ENCODE results near the gene DSEL. TPM values are rescaled to one million over a fixed set of nuclear protein-coding genes. Genes with fewer than 3 reads are reported as not detected.

DSEL gene
- total and polyA plus RNA-seq, 3 experiments from 2014 or later: 0.24 to 1.1 (median 0.46) TPM

DNA sequence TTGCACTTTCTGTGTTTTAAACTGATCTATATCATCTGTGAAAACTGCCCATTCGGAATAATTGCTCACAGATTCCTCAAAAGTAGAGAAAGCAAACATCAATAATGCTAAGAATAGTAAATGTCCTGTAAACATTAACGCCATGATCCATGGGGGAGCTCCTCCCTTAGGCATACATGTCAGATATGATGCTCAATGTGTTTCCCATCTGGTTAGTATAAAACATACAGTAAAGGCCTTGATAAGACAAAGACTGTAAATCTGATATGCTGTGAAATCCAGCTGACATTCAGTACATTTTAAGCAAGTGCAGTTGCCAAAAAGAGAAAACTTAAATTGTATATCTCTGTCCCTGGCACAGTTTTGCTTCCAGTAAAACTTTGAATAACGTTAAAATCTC is 2.1 kb downstream of the DSEL start:
- H3K4me3 Mint-ChIP-seq: peak overlapping the region in 3 of 7 donors; percentile 66 to 88 (median 88)

DNA sequence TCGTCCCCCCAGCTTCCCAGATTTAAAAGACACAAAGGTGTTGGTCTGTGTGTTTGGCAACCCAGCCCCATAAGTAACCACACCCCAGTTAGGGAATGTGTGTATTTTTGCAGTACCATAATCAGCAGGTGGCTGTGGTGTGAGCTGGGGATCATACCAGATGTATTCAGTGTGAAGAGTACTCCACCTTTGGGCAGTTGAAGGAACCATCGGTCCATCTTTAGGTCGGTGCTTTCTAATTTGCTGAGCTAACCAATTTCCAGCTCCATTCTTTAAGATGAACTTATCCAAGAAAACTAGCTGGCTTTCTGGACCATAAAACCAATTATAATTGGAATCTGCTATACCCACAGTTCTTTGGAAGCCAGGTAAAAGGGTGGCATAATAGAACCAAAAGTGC is 3.2 kb downstream of the DSEL start:
- ChIA-PET POLR2A (no interaction called here), CTCF (interaction anchor here (1.5 kb wide), 1 partner anchor 296 kb away, joined by 3 read pairs; no protein-coding TSS in a partner anchor)
- H3K27ac Mint-ChIP-seq: no peak overlapping the region
- H3K4me3 Mint-ChIP-seq: peak overlapping the region in 1 of 7 donors; percentile 9
- no peaks in the 10 kb centered on the region for H3K27me3 ChIP-seq (ENCODE audit: insufficient read depth, low read length, poor library complexity, severe bottlenecking)
- H3K4me1 Mint-ChIP-seq: peaks cover 23 to 44% (median 28%) of the 10 kb centered on the region in 3 donors
- H3K4me1 ChIP-seq (ENCODE audit: insufficient read depth, low read length): peaks cover 13% of the 10 kb centered on the region
- peaks cover 0 to 3% of the 10 kb centered on the region in 2 donors for H3K27me3 Mint-ChIP-seq
- peaks cover 0 to 3% (median 0%) of the 10 kb centered on the region in 5 donors for H3K9me3 Mint-ChIP-seq
- peaks cover 0 to 4% (median 0%) of the 10 kb centered on the region in 3 donors for H3K36me3 Mint-ChIP-seq
- no peak overlapping the region for H3K27ac ChIP-seq (ENCODE audit: low read depth, low read length)
- no peak overlapping the region for H3K4me3 ChIP-seq (ENCODE audit: low read length)
- no peaks in the 10 kb centered on the region for H3K9me3 ChIP-seq (ENCODE audit: low read length)
- no peaks in the 10 kb centered on the region for H3K36me3 ChIP-seq (ENCODE audit: insufficient read depth, low read length)
- no peak for DNase-seq

More for the DNA sequence above, 2.1 kb downstream of the DSEL start:
- Histone ChIP-seq H3K27me3 (ENCODE audit: insufficient read depth, low read length, poor library complexity, severe bottlenecking) (no peaks in the 10 kb centered on the region), H3K27ac (ENCODE audit: low read depth, low read length) (no peak overlapping the region), H3K4me3 (ENCODE audit: low read length) (no peak overlapping the region), H3K36me3 (ENCODE audit: insufficient read depth, low read length) (no peaks in the 10 kb centered on the region), H3K9me3 (ENCODE audit: low read length) (no peaks in the 10 kb centered on the region), H3K4me1 (ENCODE audit: insufficient read depth, low read length) (peaks cover 15% of the 10 kb centered on the region)
- peak overlapping the region in 1 of 8 donors; percentile 32 for H3K27ac Mint-ChIP-seq
- peaks cover 0 to 4% (median 0%) of the 10 kb centered on the region in 3 donors for H3K36me3 Mint-ChIP-seq
- peaks cover 0 to 5% of the 10 kb centered on the region in 2 donors for H3K27me3 Mint-ChIP-seq
- peaks cover 0 to 3% (median 0%) of the 10 kb centered on the region in 5 donors for H3K9me3 Mint-ChIP-seq
- H3K4me1 Mint-ChIP-seq: peaks cover 25 to 45% (median 28%) of the 10 kb centered on the region in 3 donors
- ChIA-PET CTCF (interaction anchor here (0.6 to 1.5 kb wide), 2 partner anchors 296 to 1146 kb away, joined by 3 read pairs; no protein-coding TSS in a partner anchor), POLR2A (no interaction called here)
- no peak for DNase-seq

DNA sequence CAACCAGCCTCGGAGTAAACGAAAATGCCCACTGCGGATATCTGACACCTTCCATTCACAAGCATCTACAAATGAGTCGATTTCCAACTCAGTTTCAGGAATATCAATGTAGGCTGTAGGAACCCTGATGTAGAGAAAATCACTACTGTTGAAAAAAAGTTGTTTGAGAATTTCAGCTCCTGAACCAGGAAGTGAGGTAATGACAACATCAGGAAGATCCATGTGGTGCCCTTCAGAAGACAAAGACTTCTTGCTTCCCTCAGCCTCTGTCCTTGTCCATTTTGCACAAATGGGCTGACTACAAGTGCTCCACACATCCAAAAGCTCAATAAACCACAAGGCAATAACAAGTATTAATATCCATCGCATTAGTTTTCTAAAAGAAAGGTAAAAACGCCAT is 4.7 kb downstream of the DSEL start:
- ChIA-PET CTCF (no interaction called here), POLR2A (no interaction called here)
- Mint-ChIP-seq H3K4me1 (peaks cover 10 to 29% (median 15%) of the 10 kb centered on the region in 3 donors), H3K27ac (no peak overlapping the region), H3K9me3 (peaks cover 0 to under 1% (median 0%) of the 10 kb centered on the region in 5 donors), H3K4me3 (no peak overlapping the region), H3K27me3 (no peaks in the 10 kb centered on the region), H3K36me3 (peaks cover 0 to 3% (median 0%) of the 10 kb centered on the region in 3 donors)
- no peak overlapping the region for H3K27ac ChIP-seq (ENCODE audit: low read depth, low read length)
- no peak for DNase-seq
- no peaks in the 10 kb centered on the region for H3K4me1 ChIP-seq (ENCODE audit: insufficient read depth, low read length)
- no peaks in the 10 kb centered on the region for H3K27me3 ChIP-seq (ENCODE audit: insufficient read depth, low read length, poor library complexity, severe bottlenecking)
- H3K36me3 ChIP-seq (ENCODE audit: insufficient read depth, low read length): no peaks in the 10 kb centered on the region
- H3K4me3 ChIP-seq (ENCODE audit: low read length): no peak overlapping the region
- no peaks in the 10 kb centered on the region for H3K9me3 ChIP-seq (ENCODE audit: low read length)

DNA sequence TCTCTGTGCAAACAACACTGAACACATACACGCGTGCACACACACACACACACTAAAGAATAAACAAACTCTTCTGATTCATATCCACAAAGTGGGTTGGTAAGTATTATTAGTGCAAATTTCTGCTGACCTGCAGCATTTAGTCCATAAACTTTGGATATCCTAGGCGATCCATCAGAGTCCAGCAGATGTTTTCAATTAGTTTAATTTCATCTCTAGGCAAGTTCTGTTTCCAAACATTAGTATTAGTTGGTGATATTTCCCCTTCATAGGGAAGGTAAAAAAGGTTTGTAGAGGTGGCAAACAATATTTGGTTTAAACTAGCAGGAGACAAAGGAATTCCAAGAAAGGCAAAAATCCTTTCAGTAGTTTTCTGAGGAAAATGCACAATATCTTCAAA is 5.7 kb downstream of the DSEL start:
- no peak for DNase-seq
- no peaks in the 10 kb centered on the region for H3K9me3 ChIP-seq (ENCODE audit: low read length)
- no peak overlapping the region for H3K4me3 Mint-ChIP-seq
- CTCF ChIA-PET: no interaction called here
- no peaks in the 10 kb centered on the region for H3K36me3 Mint-ChIP-seq
- no peaks in the 10 kb centered on the region for H3K9me3 Mint-ChIP-seq
- no peaks in the 10 kb centered on the region for H3K27me3 ChIP-seq (ENCODE audit: insufficient read depth, low read length, poor library complexity, severe bottlenecking)
- POLR2A ChIA-PET: no interaction called here
- no peak overlapping the region for H3K27ac Mint-ChIP-seq
- no peak overlapping the region for H3K27ac ChIP-seq (ENCODE audit: low read depth, low read length)
- H3K4me3 ChIP-seq (ENCODE audit: low read length): no peak overlapping the region
- no peaks in the 10 kb centered on the region for H3K27me3 Mint-ChIP-seq
- H3K4me1 Mint-ChIP-seq: peaks cover 8 to 24% (median 13%) of the 10 kb centered on the region in 3 donors
- no peaks in the 10 kb centered on the region for H3K4me1 ChIP-seq (ENCODE audit: insufficient read depth, low read length)
- H3K36me3 ChIP-seq (ENCODE audit: insufficient read depth, low read length): no peaks in the 10 kb centered on the region

DNA sequence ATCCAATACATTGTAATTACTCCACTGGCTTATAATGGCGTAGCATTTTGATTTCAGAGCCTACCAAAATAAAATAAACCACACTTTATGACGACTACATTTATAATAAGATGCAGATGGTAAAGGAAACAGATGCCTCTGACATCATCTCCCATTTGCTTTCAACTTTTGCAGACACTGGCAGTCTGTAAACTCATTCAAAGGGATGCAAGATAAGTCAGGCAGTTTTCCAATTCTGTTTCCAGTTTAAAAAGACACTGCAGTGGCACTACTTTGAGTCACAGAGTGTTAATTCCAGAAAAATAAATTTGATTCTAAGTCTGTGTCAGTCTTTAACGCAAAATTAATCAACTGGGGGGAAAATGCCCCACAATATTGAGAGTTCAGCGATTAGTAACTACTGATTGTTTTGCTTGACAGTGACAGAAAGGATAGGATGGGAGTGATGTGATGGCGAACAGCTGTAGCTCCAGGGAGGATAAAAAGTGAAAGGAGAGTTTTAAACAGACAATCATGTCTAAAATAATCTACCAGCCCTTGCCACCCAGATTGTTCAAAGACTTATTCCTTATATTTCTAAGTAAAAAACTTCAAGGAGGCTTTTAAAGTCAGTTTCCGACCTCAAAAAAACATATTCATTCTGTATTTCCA is 6.7 kb downstream of the DSEL start:
- Mint-ChIP-seq H3K27ac (no peak overlapping the region), H3K4me1 (peaks cover 0 to 15% (median 5%) of the 10 kb centered on the region in 3 donors), H3K27me3 (no peaks in the 10 kb centered on the region), H3K36me3 (no peaks in the 10 kb centered on the region), H3K4me3 (no peak overlapping the region), H3K9me3 (no peaks in the 10 kb centered on the region)
- no peak for DNase-seq
- ChIA-PET POLR2A (no interaction called here), CTCF (no interaction called here)
- Histone ChIP-seq H3K4me1 (ENCODE audit: insufficient read depth, low read length) (no peaks in the 10 kb centered on the region), H3K9me3 (ENCODE audit: low read length) (no peaks in the 10 kb centered on the region), H3K4me3 (ENCODE audit: low read length) (no peak overlapping the region), H3K36me3 (ENCODE audit: insufficient read depth, low read length) (no peaks in the 10 kb centered on the region), H3K27me3 (ENCODE audit: insufficient read depth, low read length, poor library complexity, severe bottlenecking) (no peaks in the 10 kb centered on the region), H3K27ac (ENCODE audit: low read depth, low read length) (no peak overlapping the region)

DNA sequence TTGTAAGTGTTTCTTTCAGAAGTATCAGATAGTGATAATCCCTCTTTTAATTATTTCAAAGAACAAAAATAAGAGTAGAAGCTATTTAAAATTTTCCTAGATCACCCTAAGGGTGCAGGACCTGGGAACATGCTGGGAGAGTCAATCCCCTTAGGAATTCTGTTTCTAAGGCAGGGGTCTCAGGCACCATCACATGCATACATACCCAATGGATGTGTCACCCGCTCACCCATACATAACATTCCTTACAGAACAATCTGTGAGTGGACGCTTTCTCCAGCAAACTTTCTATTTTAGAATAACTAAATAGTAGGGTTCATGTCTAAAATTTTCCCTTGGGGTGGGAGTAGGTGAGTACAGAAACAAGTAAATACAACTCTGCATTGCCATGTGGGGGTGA is 8.4 kb downstream of the DSEL start:
- no peak for DNase-seq
- no peaks in the 10 kb centered on the region for H3K36me3 ChIP-seq (ENCODE audit: insufficient read depth, low read length)
- H3K9me3 ChIP-seq (ENCODE audit: low read length): no peaks in the 10 kb centered on the region
- ChIA-PET POLR2A (no interaction called here), CTCF (no interaction called here)
- Mint-ChIP-seq H3K27ac (no peak overlapping the region), H3K4me1 (peaks cover 0 to 9% (median 5%) of the 10 kb centered on the region in 3 donors), H3K9me3 (no peaks in the 10 kb centered on the region), H3K27me3 (no peaks in the 10 kb centered on the region), H3K4me3 (no peak overlapping the region), H3K36me3 (no peaks in the 10 kb centered on the region)
- no peaks in the 10 kb centered on the region for H3K4me1 ChIP-seq (ENCODE audit: insufficient read depth, low read length)
- H3K27me3 ChIP-seq (ENCODE audit: insufficient read depth, low read length, poor library complexity, severe bottlenecking): no peaks in the 10 kb centered on the region
- no peak overlapping the region for H3K27ac ChIP-seq (ENCODE audit: low read depth, low read length)
- no peak overlapping the region for H3K4me3 ChIP-seq (ENCODE audit: low read length)

DNA sequence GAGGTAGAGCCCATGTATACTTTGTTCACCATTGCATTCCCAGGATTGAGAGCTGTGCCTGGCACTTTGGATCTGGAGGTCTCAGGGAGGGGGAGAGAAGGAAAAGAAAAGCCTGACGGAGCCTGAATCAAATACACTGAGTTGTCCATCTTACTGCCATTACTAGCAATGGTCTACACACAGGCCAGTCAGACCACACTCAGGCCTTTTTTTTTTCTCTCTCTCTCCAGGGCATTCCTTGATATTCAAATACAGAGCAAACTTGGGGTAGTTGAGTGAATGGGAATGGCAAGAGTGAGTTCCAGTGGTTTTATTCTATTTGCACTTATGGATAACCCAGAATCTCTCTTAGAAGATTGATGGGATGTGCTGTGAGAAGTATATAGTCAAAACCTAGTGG is 11.8 kb downstream of the DSEL start:
- no peak overlapping the region for H3K27ac ChIP-seq (ENCODE audit: low read depth, low read length)
- H3K36me3 ChIP-seq (ENCODE audit: insufficient read depth, low read length): no peaks in the 10 kb centered on the region
- H3K27me3 Mint-ChIP-seq: no peaks in the 10 kb centered on the region
- ChIA-PET POLR2A (no interaction called here), CTCF (no interaction called here)
- no peaks in the 10 kb centered on the region for H3K36me3 Mint-ChIP-seq
- H3K9me3 Mint-ChIP-seq: no peaks in the 10 kb centered on the region
- H3K27ac Mint-ChIP-seq: no peak overlapping the region
- no peak overlapping the region for H3K4me3 Mint-ChIP-seq
- no peaks in the 10 kb centered on the region for H3K9me3 ChIP-seq (ENCODE audit: low read length)
- no peaks in the 10 kb centered on the region for H3K4me1 Mint-ChIP-seq
- no peaks in the 10 kb centered on the region for H3K27me3 ChIP-seq (ENCODE audit: insufficient read depth, low read length, poor library complexity, severe bottlenecking)
- DNase-seq: no peak
- H3K4me3 ChIP-seq (ENCODE audit: low read length): no peak overlapping the region
- H3K4me1 ChIP-seq (ENCODE audit: insufficient read depth, low read length): no peaks in the 10 kb centered on the region

DNA sequence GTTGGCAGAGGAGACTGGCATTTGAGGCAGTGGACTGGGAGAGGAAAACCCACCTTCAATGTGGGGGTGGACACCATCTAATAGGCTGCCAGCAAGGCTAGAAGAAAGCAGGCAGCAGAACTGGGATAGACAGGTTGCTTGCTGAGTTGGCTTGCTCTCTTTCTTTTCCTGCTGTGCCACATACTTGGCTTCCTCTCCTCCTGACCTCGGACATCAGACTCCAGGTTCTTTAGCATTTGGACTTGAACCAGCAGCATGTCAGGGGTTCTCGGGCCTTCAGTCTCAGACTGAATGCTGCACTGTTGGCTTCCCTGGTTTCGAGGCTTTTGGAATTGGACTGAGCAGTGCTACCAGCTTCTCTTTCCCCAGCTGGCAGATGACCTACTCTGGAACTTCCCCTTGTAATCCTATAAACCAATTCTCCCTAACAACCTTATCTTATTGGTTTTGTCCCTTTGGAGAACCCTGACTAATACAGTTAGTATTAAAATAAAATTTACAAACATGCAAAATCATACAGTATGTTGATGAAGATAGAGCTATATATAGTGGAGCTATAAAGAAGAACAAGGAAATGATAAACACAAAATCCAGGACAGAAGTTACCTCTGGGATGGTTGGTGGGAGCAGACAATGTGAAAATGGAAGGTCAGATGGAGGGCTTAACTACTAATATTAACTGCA is 15.9 kb downstream of the DSEL start:
- DNase-seq: no peak
- ChIA-PET POLR2A (no interaction called here), CTCF (no interaction called here)

More for the DNA sequence above, 15.9 kb downstream of the DSEL start:
- H3K27me3 Mint-ChIP-seq: peaks cover 0 to 5% of the 10 kb centered on the region in 2 donors
- H3K27ac Mint-ChIP-seq: peak overlapping the region in 1 of 8 donors; percentile 11
- no peaks in the 10 kb centered on the region for H3K36me3 Mint-ChIP-seq
- H3K4me1 Mint-ChIP-seq: no peaks in the 10 kb centered on the region
- Histone ChIP-seq H3K4me1 (ENCODE audit: insufficient read depth, low read length) (no peaks in the 10 kb centered on the region), H3K4me3 (ENCODE audit: low read length) (no peak overlapping the region), H3K27me3 (ENCODE audit: insufficient read depth, low read length, poor library complexity, severe bottlenecking) (no peaks in the 10 kb centered on the region), H3K27ac (ENCODE audit: low read depth, low read length) (no peak overlapping the region), H3K9me3 (ENCODE audit: low read length) (no peaks in the 10 kb centered on the region), H3K36me3 (ENCODE audit: insufficient read depth, low read length) (no peaks in the 10 kb centered on the region)
- peaks cover 0 to 6% (median 2%) of the 10 kb centered on the region in 5 donors for H3K9me3 Mint-ChIP-seq
- H3K4me3 Mint-ChIP-seq: no peak overlapping the region

All from CD8-positive, alpha-beta memory T cell (primary cell).